Body of pancreas (tissue), 4 donors: Measurements from ENCODE around the gene PSMD11. TPM values are rescaled to one million over a fixed set of nuclear protein-coding genes. Genes with fewer than 3 reads are reported as not detected.

Experiments
- ATAC-seq: fragments of 150-250 bp; one replicate; pipeline ENCODE4 v1.9.1; 2016
- DNase-seq, 4 donors: peaks; one replicate each; pipeline ENCODE4 v3.0.0-alpha.2; 2019
- H3K27ac ChIP-seq, 4 donors: fragments of 200-600 bp; sonication (generic); 1 replicate in 3 of 4; 2 replicates in 1 of 4; pipeline versions ENCODE4 v1.5.1 to v1.6.1; 2016 to 2019; ENCODE audit warnings: mild to moderate bottlenecking in 1 of 4, mixed read lengths in 1 of 4, moderate library complexity in 1 of 4
- H3K27me3 ChIP-seq, 2 donors: fragments of 200-600 bp; sonication (generic); one replicate each; pipeline ENCODE4 v1.6.0; 2016; ENCODE audit warnings: mild to moderate bottlenecking in 1 of 2
- H3K36me3 ChIP-seq, 2 donors: fragments of 200-600 bp; sonication (generic); replicated peaks in 1 of 2; 2 replicates each; pipeline ENCODE4 v1.5.1; 2016; ENCODE audit warnings: low read depth in 2 of 2; ENCODE audit not compliant: insufficient read depth in 1 of 2
- H3K4me1 ChIP-seq: fragments of 200-600 bp; sonication (generic); one replicate; pipeline ENCODE4 v1.6.0; 2016
- H3K4me3 ChIP-seq, 2 donors: fragments of 200-600 bp; sonication (generic); 1 replicate in 1 of 2; 2 replicates in 1 of 2; pipeline ENCODE4 v1.5.1; 2016 to 2019
- H3K9me3 ChIP-seq, 3 donors: fragments of 200-600 bp; sonication (generic); 1 replicate in 2 of 3; 2 replicates in 1 of 3; pipeline ENCODE4 v1.5.1; 2016
- CTCF ChIP-seq, 7 experiments: fragments of 450-650 bp in 4 of 7; fragments of 200-600 bp in 3 of 7; sonication (generic) in 3 of 7; IDR thresholded peaks; one replicate each; pipeline ENCODE4 v1.5.1; 2016 to 2019; ENCODE audit warnings: antibody characterized with exemption in 7 of 7
- POLR2A ChIP-seq, 3 donors: fragments of 450-650 bp; IDR thresholded peaks; one replicate each; pipeline ENCODE4 v1.6.1; 2016; ENCODE audit warnings: antibody characterized with exemption in 3 of 3, mild to moderate bottlenecking in 2 of 3
- WGBS, 2 donors: methylation state at CpG; one replicate each; pipeline ENCODE4 v1.1.5; 2017; 5-methylcytosine and 5-hydroxymethylcytosine counted together
- intact Hi-C: fragments of 100-400 bp; cut with DNase I; formaldehyde crosslinking; loops from one replicate; pipeline ENCODE4 v1.15.1; 2023
- total RNA-seq, 2 donors: library from RNA; depleted of rRNA; stranded (reverse); fragments of >200 nt; gene quantifications; one replicate each; pipeline ENCODE4 v1.1.0, GENCODE V29; 2016

Gene PSMD11
- total RNA-seq, 2 donors from 2014 or later: 18.9 to 24.7 TPM

- intact Hi-C loops: no loop called here
- DNase-seq (no peak), ATAC-seq (no peak)
- 83 to 84% methylated on average over 10 of the region's 10 CpGs for WGBS, 2 donors
- Histone ChIP-seq H3K9me3 (no peaks in the 10 kb centered on the region), H3K4me1 (no peaks in the 10 kb centered on the region), H3K36me3 (no peaks in the 10 kb centered on the region), H3K27ac (no peak overlapping the region), H3K4me3 (no peak overlapping the region), H3K27me3 (no peaks in the 10 kb centered on the region)
- TF ChIP-seq CTCF (IDR thresholded peaks at IDR 0.05) (no peak), POLR2A (IDR thresholded peaks at IDR 0.05) (no peak)
These were observed 58.4 kb downstream of the PSMD11 start for GRCh38 chr17:32502710-32503109.

- DNase-seq (peak in 1 of 4 donors; percentile 39), ATAC-seq (no peak)
- H3K9me3 ChIP-seq: no peaks in the 10 kb centered on the region
- 68 to 81% methylated on average over 5 to 7 of the region's 7 CpGs for WGBS, 2 donors
- no peak overlapping the region for H3K4me3 ChIP-seq
- no peaks in the 10 kb centered on the region for H3K4me1 ChIP-seq
- H3K27ac ChIP-seq: peak overlapping the region in 2 of 4 donors; percentile 7 to 36
- intact Hi-C loops: no loop called here
- no peaks in the 10 kb centered on the region for H3K36me3 ChIP-seq
- no peaks in the 10 kb centered on the region for H3K27me3 ChIP-seq
- TF ChIP-seq CTCF (IDR thresholded peaks at IDR 0.05) (no peak), POLR2A (IDR thresholded peaks at IDR 0.05) (no peak)
These were observed 59.2 kb downstream of the PSMD11 start for GRCh38 chr17:32503251-32504165.

- TF ChIP-seq CTCF (IDR thresholded peaks at IDR 0.05) (no peak), POLR2A (IDR thresholded peaks at IDR 0.05) (no peak)
- Histone ChIP-seq H3K27ac (peak overlapping the region in 2 of 4 donors; percentile 7 to 36), H3K4me1 (no peaks in the 10 kb centered on the region), H3K4me3 (no peak overlapping the region), H3K27me3 (no peaks in the 10 kb centered on the region), H3K36me3 (no peaks in the 10 kb centered on the region), H3K9me3 (no peaks in the 10 kb centered on the region)
- WGBS, 2 donors: 86 to 96% methylated on average over 15 to 18 of the region's 18 CpGs
- no peak for ATAC-seq
- no peak for DNase-seq
- intact Hi-C loops: no loop called here
These were observed 60.1 kb downstream of the PSMD11 start for GRCh38 chr17:32504166-32504990.

- DNase-seq (no peak), ATAC-seq (no peak)
- Histone ChIP-seq H3K9me3 (no peaks in the 10 kb centered on the region), H3K27me3 (no peaks in the 10 kb centered on the region), H3K27ac (no peak overlapping the region), H3K4me1 (no peaks in the 10 kb centered on the region), H3K36me3 (no peaks in the 10 kb centered on the region), H3K4me3 (no peak overlapping the region)
- TF ChIP-seq POLR2A (IDR thresholded peaks at IDR 0.05) (no peak), CTCF (IDR thresholded peaks at IDR 0.05) (no peak)
- 92 to 93% methylated on average over 5 of the region's 5 CpGs for WGBS, 2 donors
- intact Hi-C loops: no loop called here
These were observed 64.6 kb downstream of the PSMD11 start for GRCh38 chr17:32508926-32509325.
